ENCODE measurements around the gene ZFP42.

GRCh38 chr4:188006285-188006848 lies 10.8 kb downstream of the ZFP42 start:
- TF ChIP-seq CTCF (IDR thresholded peaks at IDR 0.05) = no peak
- no peak for TF ChIP-seq POLR2AphosphoS5 (IDR thresholded peaks at IDR 0.05; ENCODE audit: insufficient read depth in 1 of 2, low read depth in 1 of 2)

All from vagina (tissue), 2 donors.